KOPT-K1 (cell line): ENCODE data around the gene STAT5A.
"Not testable (repeated sequence)": the region's sequence is repeated elsewhere in the genome, so short reads cannot be mapped to it uniquely, and the experiment has no call there.

Experiments
- H3K27ac ChIP-seq: fragments of 200-600 bp; sonication (generic); 2 replicates; pipeline ENCODE4 v1.5.1; 2016; ENCODE audit warnings: antibody characterized with exemption, mild to moderate bottlenecking, low read depth, low read length; ENCODE audit not compliant: poor library complexity, severe bottlenecking
- H3K36me3 ChIP-seq: fragments of 200-600 bp; sonication (generic); 2 replicates; pipeline ENCODE4 v1.5.1; 2017; ENCODE audit warnings: antibody characterized with exemption, mild to moderate bottlenecking, low read length, moderate library complexity; ENCODE audit not compliant: insufficient read depth
- H3K9me3 ChIP-seq: fragments of 200-600 bp; sonication (generic); 2 replicates; pipeline ENCODE4 v1.5.1; 2017; ENCODE audit warnings: antibody characterized with exemption, low read length, mild to moderate bottlenecking; ENCODE audit not compliant: insufficient read depth, poor library complexity, severe bottlenecking

Gene STAT5A

GRCh38 chr17:42304187-42305030 is 16.1 kb downstream of the STAT5A start:
- H3K27ac ChIP-seq = peak overlapping the region; percentile 21

GRCh38 chr17:42305031-42305330 is 16.7 kb downstream of the STAT5A start:
- H3K9me3 ChIP-seq = not testable (repeated sequence)
- Histone ChIP-seq H3K36me3 (peaks cover 93% of the 10 kb centered on the region), H3K27ac (peak overlapping the region; percentile 21)

More at GRCh38 chr17:42304187-42305030, 16.1 kb downstream of the STAT5A start:
- no peaks in the 10 kb centered on the region for H3K9me3 ChIP-seq
- H3K36me3 ChIP-seq = peaks cover 90% of the 10 kb centered on the region

GRCh38 chr17:42305543-42306384 is 17.5 kb downstream of the STAT5A start:
- Histone ChIP-seq H3K9me3 (no peaks in the 10 kb centered on the region), H3K36me3 (peaks cover 99% of the 10 kb centered on the region), H3K27ac (peak overlapping the region; percentile 99)

DNA sequence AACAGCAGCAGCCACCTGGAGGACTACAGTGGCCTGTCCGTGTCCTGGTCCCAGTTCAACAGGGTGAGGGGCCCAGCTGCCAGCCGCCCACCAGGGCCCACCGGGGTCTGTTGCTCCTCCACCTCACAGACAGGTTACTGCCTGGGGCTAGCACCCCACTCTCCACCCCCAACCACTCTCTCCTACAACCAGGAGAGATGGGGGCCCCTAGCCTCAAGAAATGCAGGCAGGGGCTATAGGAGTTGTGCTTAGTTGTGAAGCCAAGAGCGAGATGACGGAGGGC is 18.0 kb downstream of the STAT5A start:
- H3K9me3 ChIP-seq = no peaks in the 10 kb centered on the region
- peaks cover 99% of the 10 kb centered on the region for H3K36me3 ChIP-seq
- peak overlapping the region; percentile 99 for H3K27ac ChIP-seq

DNA sequence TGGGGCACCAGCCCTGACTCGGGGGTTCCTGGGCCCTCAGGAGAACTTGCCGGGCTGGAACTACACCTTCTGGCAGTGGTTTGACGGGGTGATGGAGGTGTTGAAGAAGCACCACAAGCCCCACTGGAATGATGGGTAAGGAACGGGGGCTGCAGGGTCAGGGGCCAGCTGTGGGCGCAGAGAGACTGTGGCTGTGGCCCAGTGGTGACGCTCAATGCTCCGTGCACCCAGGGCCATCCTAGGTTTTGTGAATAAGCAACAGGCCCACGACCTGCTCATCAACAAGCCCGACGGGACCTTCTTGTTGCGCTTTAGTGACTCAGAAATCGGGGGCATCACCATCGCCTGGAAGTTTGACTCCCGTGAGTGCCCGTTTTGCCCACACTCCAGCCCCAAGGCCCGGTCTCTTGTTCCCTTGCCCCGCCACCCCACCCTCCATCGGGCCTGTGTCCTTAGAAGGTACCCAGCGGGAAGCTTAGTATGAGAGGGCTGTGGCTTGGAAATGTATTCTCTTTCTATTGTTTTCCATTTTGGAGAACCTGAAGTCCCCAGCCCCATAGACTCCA is 19.1 kb downstream of the STAT5A start:
- H3K9me3 ChIP-seq = no peaks in the 10 kb centered on the region
- H3K27ac ChIP-seq = peak overlapping the region; percentile 99
- peaks cover 89% of the 10 kb centered on the region for H3K36me3 ChIP-seq

GRCh38 chr17:42308446-42308845 is 20.1 kb downstream of the STAT5A start:
- Histone ChIP-seq H3K27ac (peak overlapping the region; percentile 99), H3K36me3 (peaks cover 79% of the 10 kb centered on the region), H3K9me3 (no peaks in the 10 kb centered on the region)

DNA sequence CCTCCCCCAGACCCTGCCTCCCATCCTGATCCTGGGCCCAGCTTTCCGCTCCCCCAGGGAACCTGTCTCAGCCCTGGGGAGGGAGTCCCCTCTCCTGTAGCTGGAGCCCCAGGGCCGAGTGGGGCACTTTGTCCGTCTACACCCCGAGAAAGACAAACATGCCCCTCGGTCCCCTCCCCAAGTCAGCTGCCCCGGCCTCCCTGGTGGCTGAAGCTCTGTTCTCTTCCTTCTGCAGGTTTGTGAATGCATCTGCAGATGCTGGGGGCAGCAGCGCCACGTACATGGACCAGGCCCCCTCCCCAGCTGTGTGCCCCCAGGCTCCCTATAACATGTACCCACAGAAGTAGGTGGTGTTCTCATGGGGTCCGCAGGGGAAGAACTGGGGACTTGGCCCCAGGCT is 20.8 kb downstream of the STAT5A start:
- Histone ChIP-seq H3K9me3 (no peaks in the 10 kb centered on the region), H3K36me3 (peaks cover 79% of the 10 kb centered on the region), H3K27ac (peak overlapping the region; percentile 99)

- Histone ChIP-seq H3K27ac (peak overlapping the region; percentile 99), H3K36me3 (peaks cover 72% of the 10 kb centered on the region)
Measured at GRCh38 chr17:42309986-42310786, 21.9 kb downstream of the STAT5A start.

GRCh38 chr17:42310787-42311215 is 22.5 kb downstream of the STAT5A start:
- Histone ChIP-seq H3K9me3 (no peaks in the 10 kb centered on the region), H3K27ac (peak overlapping the region; percentile 99), H3K36me3 (peaks cover 68% of the 10 kb centered on the region)

More at GRCh38 chr17:42309986-42310786, 21.9 kb downstream of the STAT5A start:
- no peaks in the 10 kb centered on the region for H3K9me3 ChIP-seq

GRCh38 chr17:42311240-42312034 is 23.1 kb downstream of the STAT5A start:
- H3K36me3 ChIP-seq = peaks cover 63% of the 10 kb centered on the region

GRCh38 chr17:42312035-42312284 is 23.7 kb downstream of the STAT5A start:
- H3K36me3 ChIP-seq = peaks cover 63% of the 10 kb centered on the region
- H3K27ac ChIP-seq = peak overlapping the region; percentile 99
- H3K9me3 ChIP-seq = no peaks in the 10 kb centered on the region

More at GRCh38 chr17:42311240-42312034, 23.1 kb downstream of the STAT5A start:
- Histone ChIP-seq H3K9me3 (no peaks in the 10 kb centered on the region), H3K27ac (peak overlapping the region; percentile 99)

DNA sequence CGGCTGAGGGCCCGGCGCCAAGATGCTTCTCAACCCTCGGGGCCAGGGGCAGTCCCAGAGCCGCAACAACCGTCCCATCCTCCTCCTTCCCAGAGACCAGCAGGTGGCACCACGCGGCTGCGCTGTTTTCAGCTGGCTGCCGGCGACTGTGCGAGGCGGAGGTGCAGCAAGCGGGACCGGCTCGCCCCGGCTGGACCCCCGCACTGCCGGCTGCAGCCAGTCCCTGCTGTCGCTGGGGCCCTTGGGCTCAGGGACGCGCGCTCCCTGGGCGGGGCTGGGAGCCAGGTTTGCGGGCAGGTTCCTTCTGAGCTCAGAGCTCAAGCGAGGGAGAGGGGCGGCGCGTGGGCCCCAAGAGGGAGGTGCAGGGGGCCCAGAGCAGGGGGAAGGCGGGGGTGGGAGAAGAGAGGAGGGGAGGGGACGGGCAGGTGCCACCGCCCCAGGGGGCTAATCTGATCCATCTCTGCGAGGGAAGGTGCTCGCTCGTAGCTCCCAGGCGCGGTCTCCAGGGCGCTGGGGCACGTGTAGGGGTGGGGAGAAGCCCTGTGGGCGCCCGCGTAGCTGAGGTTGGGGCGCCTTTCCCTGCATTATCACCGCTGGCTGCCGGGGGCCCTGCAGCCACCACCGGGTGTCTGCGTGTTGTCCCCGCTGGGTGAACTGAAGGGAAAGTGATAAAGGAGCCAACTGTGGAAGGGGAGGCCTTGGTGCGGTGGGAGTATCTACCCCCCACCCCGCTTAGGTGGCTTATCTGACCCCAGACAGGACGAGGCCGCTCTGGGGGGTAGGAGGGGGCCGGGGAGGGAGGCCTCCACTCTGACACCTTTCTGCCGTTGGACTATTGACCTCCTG is 24.2 kb downstream of the STAT5A start:
- peak overlapping the region; percentile 99 for H3K27ac ChIP-seq
- H3K36me3 ChIP-seq = peaks cover 61% of the 10 kb centered on the region
- H3K9me3 ChIP-seq = no peaks in the 10 kb centered on the region

DNA sequence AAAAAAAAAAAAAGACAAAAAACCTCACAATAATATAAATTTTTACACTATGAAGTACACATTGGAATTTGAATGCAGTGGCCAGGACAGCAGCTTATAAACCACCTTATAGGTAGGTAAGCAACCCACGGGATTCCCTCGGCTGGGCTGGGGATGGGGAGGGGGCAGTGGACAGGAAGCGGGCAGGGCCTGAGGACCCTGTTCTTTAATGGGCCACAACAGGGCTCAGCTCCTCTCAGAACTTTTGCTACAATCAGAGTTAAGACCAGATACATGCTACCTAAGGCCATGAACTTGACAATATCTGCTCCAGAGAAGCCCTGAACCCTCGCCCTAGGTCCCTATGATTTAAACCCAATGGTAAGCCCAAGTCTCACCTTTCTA is 25.1 kb downstream of the STAT5A start:
- peaks cover 60% of the 10 kb centered on the region for H3K36me3 ChIP-seq
- H3K27ac ChIP-seq = peak overlapping the region; percentile 99

More for the DNA sequence above, 25.1 kb downstream of the STAT5A start:
- H3K9me3 ChIP-seq = no peaks in the 10 kb centered on the region
